ENCODE results near the gene SPECC1.
"Not testable (repeated sequence)": the region's sequence is repeated elsewhere in the genome, so short reads cannot be mapped to it uniquely, and the experiment has no call there.

The SPECC1 gene

GRCh38 chr17:20211246-20211645, 202.1 kb downstream of the SPECC1 start:
- no peak for DNase-seq

DNA sequence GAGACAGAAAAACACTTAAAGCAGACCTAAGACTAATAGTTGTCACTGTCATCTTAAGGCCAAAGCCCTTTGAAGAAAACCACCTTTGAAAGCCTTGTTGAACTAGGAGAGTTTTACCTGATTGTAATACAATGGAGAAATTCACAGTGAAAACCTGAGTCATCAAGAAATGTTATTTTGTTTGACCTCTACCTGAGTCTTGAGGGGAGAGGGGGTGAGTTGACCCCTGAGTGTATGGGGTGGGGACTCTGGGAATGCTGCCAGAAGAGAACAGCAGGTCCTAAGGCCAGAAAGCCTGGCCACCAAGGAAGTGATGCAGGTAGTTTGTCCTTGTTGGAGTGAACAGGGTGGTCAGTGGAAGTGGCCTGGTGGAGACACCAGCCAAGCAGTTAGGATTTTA, 204.3 kb downstream of the SPECC1 start:
- no peak for DNase-seq

GRCh38 chr17:20214794-20215193, 205.6 kb downstream of the SPECC1 start:
- DNase-seq, result no peak

DNA sequence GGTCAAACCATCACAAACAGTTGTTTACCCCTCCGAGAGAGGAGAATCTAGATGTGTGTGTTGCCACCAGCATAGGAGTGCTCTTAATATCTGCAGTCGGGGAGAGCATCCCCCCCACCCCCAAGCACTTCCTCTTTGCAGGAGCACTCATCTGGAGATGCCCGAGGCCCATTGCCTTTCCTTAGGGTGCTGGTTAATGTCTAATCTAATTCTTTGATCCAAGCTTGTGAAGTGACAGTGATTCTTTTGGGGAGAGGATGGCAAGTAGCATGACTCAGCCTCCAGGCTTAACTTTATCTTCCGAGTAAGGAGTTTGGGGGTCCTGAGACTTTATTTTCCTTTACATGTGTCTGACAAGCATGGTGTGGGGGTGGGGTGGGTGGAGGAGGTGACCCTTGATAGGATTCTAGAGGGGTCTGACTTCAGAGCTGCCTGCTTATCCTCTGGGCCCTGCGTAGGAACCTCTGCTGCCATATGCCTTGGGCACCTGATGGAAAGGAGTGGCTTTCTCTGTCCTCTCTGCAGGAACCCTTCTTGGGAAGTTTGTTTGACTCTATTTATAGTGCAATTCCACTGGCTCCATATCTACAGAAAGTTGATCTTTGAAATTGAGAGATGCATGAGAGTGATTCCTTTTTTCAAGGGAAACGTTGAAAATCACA, 207.1 kb downstream of the SPECC1 start:
- no peak for DNase-seq

DNA sequence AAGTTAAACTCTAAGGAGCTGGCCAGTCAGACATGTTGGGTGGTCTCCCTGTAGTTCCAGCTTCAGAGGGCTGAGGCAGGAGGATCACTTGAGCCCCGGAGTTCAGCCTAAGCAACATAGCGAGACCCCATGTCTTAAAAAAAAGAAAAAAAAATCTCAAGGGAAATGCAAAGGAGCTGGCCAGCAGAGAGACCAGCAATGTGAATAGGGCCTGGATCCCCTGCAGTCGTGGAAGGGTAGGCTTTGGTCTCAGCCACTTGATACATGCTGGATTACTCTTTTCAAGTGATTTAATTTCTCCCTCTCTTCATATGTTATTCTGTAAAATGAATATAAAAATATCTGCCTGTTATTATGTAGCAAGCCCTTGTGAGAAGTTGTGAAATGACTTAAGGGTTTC, 207.7 kb downstream of the SPECC1 start:
- no peak for DNase-seq

DNA sequence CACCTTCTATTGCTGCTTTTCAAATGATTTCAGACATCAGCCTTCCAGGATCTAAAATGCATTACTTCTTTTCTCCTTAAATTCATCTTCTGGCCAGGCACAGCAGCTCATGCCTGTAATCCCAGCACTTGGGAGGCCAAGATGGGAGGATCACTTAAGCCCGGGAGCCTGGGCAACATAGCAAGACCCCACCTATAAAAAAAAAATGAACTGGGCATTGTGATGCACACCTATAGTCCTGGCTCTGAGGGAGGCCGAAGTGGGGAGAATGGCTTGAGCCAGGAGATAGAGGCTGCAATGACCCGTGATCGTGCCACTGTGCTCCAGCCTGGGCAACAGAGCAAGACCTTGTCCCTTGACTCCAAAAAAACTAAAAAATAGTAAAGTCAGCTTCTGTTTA, 208.5 kb downstream of the SPECC1 start:
- no peak for DNase-seq

- no peak for DNase-seq
Measured at GRCh38 chr17:20218272-20218671, 209.1 kb downstream of the SPECC1 start.

- no peak for DNase-seq
Measured at GRCh38 chr17:20223808-20224328, 214.7 kb downstream of the SPECC1 start.

GRCh38 chr17:20224379-20224778, 215.2 kb downstream of the SPECC1 start:
- no peak for DNase-seq

DNA sequence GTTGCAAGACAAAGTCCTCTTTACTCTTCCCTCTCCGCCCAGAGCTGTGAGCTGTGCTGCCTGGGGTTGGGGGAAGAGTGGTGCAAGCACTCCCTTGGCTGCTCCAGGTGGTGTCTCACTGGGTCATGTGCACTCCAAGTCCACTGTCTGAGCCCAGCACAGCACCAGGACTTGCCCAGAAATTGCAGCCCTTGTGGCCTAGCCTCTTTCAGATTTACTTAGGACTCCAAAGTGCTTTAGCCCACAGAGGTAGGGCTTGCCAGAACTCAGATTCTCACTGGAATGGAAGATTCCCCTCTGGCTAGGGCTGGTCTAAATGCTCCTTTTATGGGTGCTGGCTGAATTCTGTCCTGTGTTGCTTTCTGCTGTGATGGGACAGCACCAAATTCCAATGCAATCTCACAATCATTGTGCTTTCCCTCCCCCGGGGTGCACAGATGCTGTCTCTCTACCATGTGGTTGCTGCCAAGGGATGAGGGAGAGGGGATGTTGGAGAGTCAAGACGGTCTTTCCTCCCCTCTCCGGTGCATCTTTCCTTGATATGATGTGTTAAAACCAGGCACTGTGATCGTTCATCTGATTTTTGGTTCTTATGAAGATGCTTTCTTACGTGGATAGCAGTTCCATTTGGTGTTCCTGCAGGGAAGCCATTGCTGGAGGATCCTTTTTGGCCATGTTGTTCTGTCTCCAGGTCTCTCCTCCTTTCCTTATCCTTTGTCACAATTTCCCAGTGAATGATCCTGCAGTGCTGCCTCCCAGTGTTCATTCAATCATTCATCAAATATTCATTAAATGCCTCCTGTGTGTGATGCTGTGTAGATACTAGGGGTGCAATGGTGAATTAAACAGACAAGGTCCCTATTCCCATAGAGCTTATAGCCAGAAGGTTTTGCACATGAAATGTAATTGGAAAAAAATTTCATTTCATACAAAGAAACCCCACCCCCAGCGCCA, 216.3 kb downstream of the SPECC1 start:
- peak; percentile 1 for DNase-seq

GRCh38 chr17:20226814-20227482, 217.8 kb downstream of the SPECC1 start:
- peak; percentile 75 for DNase-seq

DNA sequence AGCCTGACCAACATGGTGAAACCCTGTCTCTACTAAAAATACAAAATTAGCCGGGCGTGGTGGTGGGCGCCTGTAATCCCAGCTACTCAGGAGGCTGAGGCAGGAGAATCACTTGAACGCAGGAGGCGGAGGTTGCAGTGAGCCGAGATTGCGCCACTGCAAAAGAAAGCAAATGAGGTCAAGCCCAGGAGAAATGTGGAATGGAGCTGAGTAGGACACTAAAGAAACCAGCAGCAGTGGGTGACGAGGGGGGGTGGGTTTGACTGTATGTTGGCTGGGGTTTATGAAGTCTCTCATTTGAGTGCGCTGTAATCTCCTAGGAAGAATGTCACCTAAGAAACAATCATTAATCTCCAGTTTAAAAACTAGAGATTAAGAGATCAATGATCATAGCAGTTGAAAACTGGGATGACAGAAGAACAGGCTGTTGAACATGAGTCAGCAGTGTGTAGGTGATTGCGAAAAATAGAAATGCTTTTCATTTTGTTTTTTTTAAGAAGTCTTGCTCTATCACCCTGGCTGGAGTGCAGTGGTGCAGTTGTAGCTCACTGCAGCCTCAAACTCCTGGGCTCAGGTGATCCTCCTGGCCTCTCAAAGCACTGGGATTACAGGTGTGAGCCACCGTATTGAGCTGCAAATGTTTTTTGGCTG, 218.7 kb downstream of the SPECC1 start:
- DNase-seq, result not testable (repeated sequence)

DNA sequence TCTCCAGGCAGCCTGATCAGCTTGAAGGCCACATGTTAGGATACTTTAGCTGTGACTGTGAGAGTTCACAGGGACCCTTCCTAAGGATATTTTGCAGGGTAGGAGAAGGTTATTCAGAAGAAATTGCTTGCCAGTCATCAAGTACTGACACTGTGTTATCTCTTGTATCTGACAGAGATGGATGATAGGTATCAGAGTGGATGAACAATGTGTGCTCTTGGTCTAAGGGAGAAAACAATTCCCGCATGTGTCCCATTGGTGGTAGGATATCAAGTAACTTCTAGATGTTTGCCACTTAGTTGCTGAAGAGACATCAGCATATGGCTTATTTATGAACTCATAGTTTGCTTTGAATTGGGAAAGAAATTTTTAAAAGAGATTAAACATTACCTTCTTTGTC, 219.3 kb downstream of the SPECC1 start:
- no peak for DNase-seq

DNA sequence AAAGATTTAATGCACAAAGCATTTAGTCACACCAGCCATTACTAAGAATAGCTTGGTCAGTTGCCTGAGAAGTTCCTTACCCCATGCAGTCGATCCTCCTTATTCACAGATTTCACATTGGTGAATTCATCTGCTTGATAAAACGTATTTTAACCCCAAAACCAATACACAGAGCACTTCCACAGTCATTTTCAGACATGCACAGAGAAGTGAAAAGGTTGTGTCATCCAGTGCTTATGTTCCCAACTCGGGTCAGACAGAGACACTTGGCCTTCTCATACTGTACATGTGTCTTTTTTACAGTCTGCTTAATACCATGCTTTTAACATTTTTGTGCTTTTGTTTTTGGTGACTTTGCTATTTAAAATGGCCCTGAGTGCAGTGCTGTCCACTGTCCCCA, 219.7 kb downstream of the SPECC1 start:
- DNase-seq, result no peak

DNA sequence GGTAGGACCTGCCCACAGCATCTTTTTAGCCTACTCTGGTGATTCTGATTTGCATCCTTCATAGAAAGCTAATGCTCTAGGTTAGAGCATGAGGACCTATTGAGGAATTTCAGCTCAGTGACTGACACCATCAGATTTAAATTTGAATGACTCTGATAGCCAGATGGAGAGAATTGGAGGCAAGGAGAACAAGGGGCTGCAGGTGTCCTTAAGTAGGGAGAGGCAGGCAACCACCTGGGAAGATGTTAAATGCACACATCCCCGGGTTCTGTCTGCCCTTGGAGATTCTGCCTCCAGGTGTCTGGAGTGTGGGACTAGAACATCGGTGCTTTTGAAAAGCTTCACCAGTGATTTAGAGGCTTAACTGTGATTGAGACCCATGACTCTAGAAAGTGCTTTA, 221.8 kb downstream of the SPECC1 start:
- no peak for DNase-seq

DNA sequence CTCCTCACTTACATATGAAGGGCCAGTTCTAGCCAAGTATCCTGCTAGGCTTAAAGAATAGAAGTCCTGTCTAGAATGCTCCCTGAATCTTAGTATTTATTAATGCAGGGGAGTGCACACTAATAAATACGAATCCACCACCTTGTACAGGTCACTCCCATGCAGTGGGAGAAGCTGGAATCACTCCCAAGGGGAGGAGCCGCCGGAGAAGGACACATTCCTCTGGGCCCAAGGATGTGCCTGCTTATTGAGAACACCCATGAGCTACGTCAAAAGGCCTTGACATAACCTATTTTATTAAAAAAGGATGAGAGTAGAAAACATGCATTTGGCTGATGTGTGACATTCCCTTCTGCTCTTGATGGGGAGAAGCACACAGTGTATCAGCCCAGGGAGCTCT, 223.5 kb downstream of the SPECC1 start:
- no peak for DNase-seq

DNA sequence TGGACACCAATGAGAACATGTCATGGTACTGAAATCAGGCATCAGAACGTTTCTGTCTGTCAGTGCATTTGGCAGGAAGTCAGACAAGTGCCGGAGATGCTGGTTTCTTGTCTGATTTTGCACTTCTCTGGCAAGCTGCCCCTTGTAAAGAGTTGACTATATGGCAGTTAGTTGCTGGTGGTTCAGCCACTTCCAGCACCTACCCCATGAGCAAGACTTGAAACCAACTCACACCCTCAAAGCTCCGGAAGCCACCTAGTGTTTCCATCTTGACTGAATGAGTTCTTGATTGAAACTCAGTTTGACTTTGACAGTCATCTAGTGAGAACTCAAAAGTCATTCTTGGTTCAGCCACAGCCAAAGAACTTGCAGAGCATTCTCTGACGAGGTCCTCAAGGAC, 225.1 kb downstream of the SPECC1 start:
- DNase-seq, result no peak

DNA sequence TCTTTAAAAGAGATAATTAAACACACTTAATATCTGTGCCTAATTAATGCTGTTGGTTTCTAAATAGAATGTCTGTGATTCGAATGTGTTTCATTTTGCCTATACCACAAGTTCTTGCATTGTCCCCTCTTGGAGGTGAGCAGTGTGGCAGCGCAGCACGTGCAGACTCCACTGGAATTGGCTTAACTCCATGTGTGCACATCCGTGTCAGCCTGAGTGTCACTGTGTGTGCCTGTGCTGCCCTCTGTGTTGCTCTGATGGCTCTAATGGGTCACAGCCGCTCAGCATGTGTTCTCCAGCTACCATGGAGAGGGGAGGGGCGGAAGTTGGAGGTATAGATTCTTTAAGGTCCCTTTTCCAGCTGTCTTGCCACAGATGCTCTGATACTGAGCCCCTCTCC, 226.6 kb downstream of the SPECC1 start:
- DNase-seq, result no peak

- no peak for DNase-seq
Measured at GRCh38 chr17:20236578-20237227, 227.5 kb downstream of the SPECC1 start.

DNA sequence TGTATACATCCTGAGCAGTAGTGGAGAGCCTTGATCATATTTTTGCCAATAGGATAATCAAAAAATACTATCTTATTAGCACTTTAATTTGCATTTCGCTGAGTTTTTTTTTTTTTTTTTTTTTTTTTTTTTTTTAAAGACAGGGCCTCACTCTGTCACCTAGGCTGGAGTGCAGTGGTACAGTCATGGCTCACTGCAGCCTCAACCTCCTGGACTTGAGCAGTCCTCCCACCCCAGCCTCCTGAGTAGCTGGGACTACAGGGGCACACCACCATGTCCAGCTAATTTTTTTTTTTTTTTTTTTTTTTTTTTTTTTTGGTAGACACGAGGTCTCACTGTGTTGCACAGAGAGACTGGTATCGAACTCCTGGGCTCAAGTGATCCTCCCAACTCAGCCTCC, 230.6 kb downstream of the SPECC1 start:
- not testable (repeated sequence) for DNase-seq

GRCh38 chr17:20241855-20242254, 232.7 kb downstream of the SPECC1 start:
- no peak for DNase-seq

GRCh38 chr17:20242271-20242670, 233.1 kb downstream of the SPECC1 start:
- DNase-seq, result no peak

Data from OCI-M1 (cell line).